PC-9 (cell line): ENCODE measurements around the gene KLK12.

Source experiments
- EZH2 ChIP-seq: fragments of 200-600 bp; sonication (generic); IDR thresholded peaks from 2 replicates; pipeline ENCODE4 v1.8.0; 2017; ENCODE audit warnings: antibody characterized with exemption, low read depth
- TF ChIP-seq, protein P1 (sequence below): fragments of 200-600 bp; sonication (generic); conservative IDR thresholded peaks from 2 replicates; pipeline ENCODE4 v1.6.1; 2017; ENCODE audit warnings: mixed run types, antibody characterized with exemption, mild to moderate bottlenecking, moderate library complexity

DNA sequence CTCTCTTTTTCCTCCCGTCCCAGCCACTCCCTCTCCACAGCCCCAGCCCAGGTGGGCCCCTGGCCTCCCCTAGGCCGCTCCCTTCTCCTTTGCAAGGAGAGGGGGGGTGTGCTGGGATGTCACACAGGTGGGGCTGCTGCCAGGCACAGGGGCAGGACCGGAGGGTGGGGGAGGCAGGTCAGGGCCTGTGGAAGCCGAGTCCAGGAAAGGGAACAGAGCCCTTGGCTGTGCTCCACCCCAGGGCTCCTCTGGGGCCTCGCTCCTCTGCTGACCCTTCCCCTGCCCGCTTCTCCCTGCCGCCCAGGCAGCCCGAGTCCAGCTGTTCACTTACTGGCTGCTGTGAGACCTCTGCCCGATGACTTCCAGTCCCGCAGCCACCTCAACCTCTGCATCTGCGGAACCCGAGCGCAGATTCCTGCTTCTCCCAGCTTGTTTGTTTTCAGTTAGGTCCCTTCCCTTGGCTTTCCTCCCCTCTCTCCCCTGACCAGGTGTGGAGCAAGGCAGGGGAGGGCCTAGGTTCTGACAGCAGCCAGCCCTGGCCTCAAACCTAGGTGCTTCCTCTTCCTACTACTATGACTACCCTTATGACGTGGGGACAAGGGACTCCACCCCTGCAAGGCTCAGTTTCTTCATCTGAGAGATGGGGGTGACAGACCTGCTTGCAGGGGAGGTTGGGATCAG, 7.5 kb downstream of the KLK12 start:
- TF ChIP-seq, protein P1, sequence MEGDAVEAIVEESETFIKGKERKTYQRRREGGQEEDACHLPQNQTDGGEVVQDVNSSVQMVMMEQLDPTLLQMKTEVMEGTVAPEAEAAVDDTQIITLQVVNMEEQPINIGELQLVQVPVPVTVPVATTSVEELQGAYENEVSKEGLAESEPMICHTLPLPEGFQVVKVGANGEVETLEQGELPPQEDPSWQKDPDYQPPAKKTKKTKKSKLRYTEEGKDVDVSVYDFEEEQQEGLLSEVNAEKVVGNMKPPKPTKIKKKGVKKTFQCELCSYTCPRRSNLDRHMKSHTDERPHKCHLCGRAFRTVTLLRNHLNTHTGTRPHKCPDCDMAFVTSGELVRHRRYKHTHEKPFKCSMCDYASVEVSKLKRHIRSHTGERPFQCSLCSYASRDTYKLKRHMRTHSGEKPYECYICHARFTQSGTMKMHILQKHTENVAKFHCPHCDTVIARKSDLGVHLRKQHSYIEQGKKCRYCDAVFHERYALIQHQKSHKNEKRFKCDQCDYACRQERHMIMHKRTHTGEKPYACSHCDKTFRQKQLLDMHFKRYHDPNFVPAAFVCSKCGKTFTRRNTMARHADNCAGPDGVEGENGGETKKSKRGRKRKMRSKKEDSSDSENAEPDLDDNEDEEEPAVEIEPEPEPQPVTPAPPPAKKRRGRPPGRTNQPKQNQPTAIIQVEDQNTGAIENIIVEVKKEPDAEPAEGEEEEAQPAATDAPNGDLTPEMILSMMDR = no peak
- TF ChIP-seq EZH2 = no peak
